SJSA1 (cell line): Measurements from ENCODE around the gene ASF1B. TPM values are rescaled to one million over a fixed set of nuclear protein-coding genes. Genes with fewer than 3 reads are reported as not detected.

Source experiments
- DNase-seq, 2 experiments: peaks; one replicate each; pipeline ENCODE4 v3.0.0-alpha.2; 2015 to 2020; ENCODE audit warnings: low spot score in 2 of 2, low read depth in 1 of 2
- H3K27ac ChIP-seq: fragments of 250-450 bp; sonication (Bioruptor Pico); 2 replicates; pipeline ENCODE4 v1.5.1; 2020; ENCODE audit warnings: mild to moderate bottlenecking, moderate library complexity
- H3K27me3 ChIP-seq: fragments of 250-450 bp; sonication (Bioruptor Pico); replicated peaks from 2 replicates; pipeline ENCODE4 v1.5.1; 2020; ENCODE audit warnings: mild to moderate bottlenecking, moderate library complexity
- H3K36me3 ChIP-seq: fragments of 250-450 bp; sonication (Bioruptor Pico); 2 replicates; pipeline ENCODE4 v1.5.1; 2020; ENCODE audit warnings: mild to moderate bottlenecking
- H3K4me1 ChIP-seq: fragments of 250-450 bp; sonication (Bioruptor Pico); replicated peaks from 2 replicates; pipeline ENCODE4 v1.6.1; 2021; ENCODE audit warnings: mild to moderate bottlenecking
- H3K4me3 ChIP-seq: fragments of 250-450 bp; sonication (Bioruptor Pico); 2 replicates; pipeline ENCODE4 v1.5.1; 2020; ENCODE audit warnings: mild to moderate bottlenecking
- H3K9me3 ChIP-seq: fragments of 250-450 bp; sonication (Bioruptor Pico); replicated peaks from 2 replicates; pipeline ENCODE4 v1.5.1; 2020; ENCODE audit warnings: mild to moderate bottlenecking
- total RNA-seq: library from RNA; depleted of rRNA; stranded (reverse); fragments of >200 nt; shearing (Covaris generic); gene quantifications from 2 replicates; pipeline ENCODE4 v1.2.3, GENCODE V29; 2014

Gene ASF1B
- total RNA-seq, 1 experiment from 2014 or later, result 87.5 TPM

DNA sequence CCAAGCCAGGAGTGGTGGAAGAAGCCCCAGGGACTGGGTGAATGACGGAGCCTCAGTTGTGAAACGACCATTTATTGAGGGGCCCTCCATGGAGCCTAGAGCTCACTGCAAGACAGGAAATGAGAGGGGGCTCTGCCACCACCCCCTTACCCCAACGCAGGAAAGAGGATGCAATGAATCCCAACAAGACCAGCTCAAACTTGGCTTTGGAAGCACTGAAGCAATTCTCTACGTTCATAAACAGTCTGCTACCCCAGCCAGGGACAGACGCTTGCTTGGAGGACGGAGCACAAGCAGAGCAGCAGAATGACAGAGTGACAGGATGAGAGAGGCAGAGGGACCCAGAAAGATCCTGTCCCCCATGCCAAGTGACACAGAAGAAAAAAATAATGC, 19.9 kb downstream of the ASF1B start:
- Histone ChIP-seq H3K4me3 (peak overlapping the region; percentile 68), H3K9me3 (0 out of 2 replicates have a peak, but pooled peaks cover 4% of the 10 kb centered on the region), H3K27ac (no peak overlapping the region), H3K27me3 (no peaks in the 10 kb centered on the region), H3K4me1 (peaks cover 15% of the 10 kb centered on the region), H3K36me3 (peaks cover 25% of the 10 kb centered on the region)
- no peak for DNase-seq

DNA sequence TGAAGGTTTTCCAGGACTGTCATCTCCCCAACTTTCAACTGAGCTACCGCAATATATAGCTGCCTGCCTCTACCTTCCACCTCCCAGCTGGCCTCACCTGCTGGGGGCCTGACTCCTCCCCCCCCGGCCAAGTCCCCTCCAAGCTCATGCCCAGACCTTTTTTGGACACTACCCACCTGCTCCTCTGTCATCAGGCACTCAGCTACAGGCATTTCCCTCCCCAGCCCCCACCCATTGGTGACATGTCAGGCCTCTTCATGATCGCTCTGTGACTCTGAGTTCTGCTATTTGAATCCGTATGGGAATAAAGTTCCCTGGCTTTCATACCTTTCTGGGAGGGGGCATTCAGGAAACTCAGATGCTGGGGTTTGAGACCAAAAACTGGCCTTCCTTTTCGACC, 20.6 kb downstream of the ASF1B start:
- H3K36me3 ChIP-seq, result peaks cover 19% of the 10 kb centered on the region
- H3K4me3 ChIP-seq, result no peak overlapping the region
- peaks cover 15% of the 10 kb centered on the region for H3K4me1 ChIP-seq
- H3K9me3 ChIP-seq, result 0 out of 2 replicates have a peak, but pooled peaks cover 4% of the 10 kb centered on the region
- H3K27ac ChIP-seq, result no peak overlapping the region
- H3K27me3 ChIP-seq, result no peaks in the 10 kb centered on the region
- no peak for DNase-seq

DNA sequence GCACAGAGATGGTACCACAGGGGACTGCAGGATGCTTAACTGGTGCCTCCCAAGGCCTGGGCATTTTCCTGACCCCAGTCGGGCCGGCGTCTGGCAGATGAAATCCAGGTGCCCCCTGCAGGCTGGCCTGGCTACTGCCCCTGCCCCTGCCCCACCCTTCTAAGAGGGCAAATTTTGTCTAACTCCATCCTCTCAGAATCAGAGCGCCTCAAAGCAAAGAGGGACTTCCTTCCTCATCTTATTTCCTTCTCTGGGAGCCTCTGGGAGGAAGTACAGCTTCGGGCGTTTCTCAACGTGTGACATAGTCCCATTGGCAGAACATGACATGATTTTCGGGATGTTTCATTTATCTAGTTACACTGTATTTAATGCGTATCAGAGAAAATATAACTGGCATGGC, 21.5 kb downstream of the ASF1B start:
- peaks cover 10% of the 10 kb centered on the region for H3K36me3 ChIP-seq
- DNase-seq, result no peak
- peaks cover 15% of the 10 kb centered on the region for H3K4me1 ChIP-seq
- H3K4me3 ChIP-seq, result no peak overlapping the region
- H3K27me3 ChIP-seq, result no peaks in the 10 kb centered on the region
- H3K9me3 ChIP-seq, result 0 out of 2 replicates have a peak, but pooled peaks cover 4% of the 10 kb centered on the region
- no peak overlapping the region for H3K27ac ChIP-seq

- peaks cover 15% of the 10 kb centered on the region for H3K4me1 ChIP-seq
- H3K9me3 ChIP-seq, result 0 out of 2 replicates have a peak, but pooled peaks cover 4% of the 10 kb centered on the region
- peaks cover 8% of the 10 kb centered on the region for H3K36me3 ChIP-seq
- H3K27ac ChIP-seq, result no peak overlapping the region
- no peak for DNase-seq
- H3K4me3 ChIP-seq, result no peak overlapping the region
- H3K27me3 ChIP-seq, result no peaks in the 10 kb centered on the region
These were observed 21.9 kb downstream of the ASF1B start for GRCh38 chr19:14114439-14114838.

- Histone ChIP-seq H3K4me1 (peaks cover 14% of the 10 kb centered on the region), H3K27ac (no peak overlapping the region), H3K27me3 (no peaks in the 10 kb centered on the region), H3K9me3 (0 out of 2 replicates have a peak, but pooled peaks cover 4% of the 10 kb centered on the region), H3K4me3 (no peak overlapping the region), H3K36me3 (peaks cover 8% of the 10 kb centered on the region)
- DNase-seq, result no peak
These were observed 22.5 kb downstream of the ASF1B start for GRCh38 chr19:14113762-14114414.

GRCh38 chr19:14112809-14113385, 23.5 kb downstream of the ASF1B start:
- no peak overlapping the region for H3K4me3 ChIP-seq
- H3K27ac ChIP-seq, result no peak overlapping the region
- peaks cover 7% of the 10 kb centered on the region for H3K4me1 ChIP-seq
- H3K36me3 ChIP-seq, result peaks cover 2% of the 10 kb centered on the region; the same call in 1 of the 2 replicates
- no peak for DNase-seq
- no peaks in the 10 kb centered on the region for H3K9me3 ChIP-seq
- no peaks in the 10 kb centered on the region for H3K27me3 ChIP-seq

DNA sequence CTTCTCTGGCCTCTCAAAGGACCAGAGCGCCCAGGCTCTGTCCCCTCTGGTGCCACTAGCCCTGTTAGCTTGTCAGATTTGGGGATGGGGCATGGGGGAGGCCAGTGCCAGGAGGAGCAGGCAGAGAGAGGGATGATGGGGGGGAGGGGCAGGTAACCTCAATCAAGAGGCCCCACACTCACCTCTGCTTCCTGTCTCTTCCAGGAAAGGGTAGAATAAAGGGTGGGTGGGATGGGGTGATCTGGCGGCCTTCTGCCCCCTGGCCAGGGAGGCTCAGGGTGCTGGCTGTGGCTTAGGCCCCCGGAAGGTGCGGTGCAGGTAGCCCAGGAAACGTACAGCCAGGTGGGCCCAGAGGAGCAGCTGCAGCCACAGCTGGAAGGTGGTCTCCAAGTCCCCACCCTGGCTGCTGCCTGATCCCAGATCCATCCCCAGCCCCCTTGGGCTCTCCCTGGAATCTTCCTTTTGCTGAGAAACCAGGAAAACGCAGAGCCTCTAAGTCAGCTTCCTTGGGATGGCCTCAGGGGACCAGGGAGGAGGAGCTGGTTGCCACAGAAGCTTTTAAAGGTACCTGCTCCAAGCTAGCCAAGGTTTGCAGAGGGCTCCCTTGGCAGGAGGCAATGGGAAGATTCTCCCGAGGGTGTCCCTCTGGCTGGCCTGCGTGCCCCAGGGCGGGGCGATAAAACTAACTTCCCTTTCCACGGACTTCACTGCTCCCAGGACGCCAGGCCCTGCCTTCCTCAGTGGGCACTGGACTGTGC, 24.2 kb downstream of the ASF1B start:
- Histone ChIP-seq H3K36me3 (peaks cover 6% of the 10 kb centered on the region; the same call in 1 of the 2 replicates), H3K4me3 (no peak overlapping the region), H3K9me3 (no peaks in the 10 kb centered on the region), H3K4me1 (peaks cover 7% of the 10 kb centered on the region), H3K27ac (no peak overlapping the region), H3K27me3 (no peaks in the 10 kb centered on the region)
- DNase-seq, result no peak

DNA sequence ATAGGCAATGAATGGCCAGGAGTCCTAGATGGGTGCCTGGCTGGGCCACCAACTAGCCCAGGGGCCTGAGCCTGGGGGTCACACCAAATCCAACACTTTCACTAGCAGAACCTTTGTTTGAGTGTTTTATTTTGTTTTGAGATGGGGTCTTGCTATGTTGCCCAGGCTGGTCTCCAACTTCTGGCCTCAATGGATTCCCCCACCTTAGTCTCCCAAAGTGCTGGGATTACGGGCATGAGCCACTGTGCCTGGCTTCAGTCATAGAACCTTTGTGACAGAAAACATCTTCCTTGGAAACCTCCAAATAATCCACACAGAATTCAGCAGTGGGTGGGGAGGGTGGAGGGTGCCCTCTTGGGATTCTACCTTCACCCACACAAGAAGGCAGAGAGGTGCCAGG, 24.9 kb downstream of the ASF1B start:
- no peak overlapping the region for H3K4me3 ChIP-seq
- peaks cover 7% of the 10 kb centered on the region; the same call in 1 of the 2 replicates for H3K36me3 ChIP-seq
- no peaks in the 10 kb centered on the region for H3K9me3 ChIP-seq
- peaks cover 4% of the 10 kb centered on the region for H3K4me1 ChIP-seq
- no peak for DNase-seq
- H3K27ac ChIP-seq, result no peak overlapping the region
- no peaks in the 10 kb centered on the region for H3K27me3 ChIP-seq

- Histone ChIP-seq H3K27me3 (no peaks in the 10 kb centered on the region), H3K9me3 (no peaks in the 10 kb centered on the region), H3K36me3 (peaks cover 9% of the 10 kb centered on the region; the same call in 1 of the 2 replicates), H3K4me3 (no peak overlapping the region), H3K4me1 (no peaks in the 10 kb centered on the region; the same call in 1 of the 2 replicates), H3K27ac (no peak overlapping the region)
- DNase-seq, result no peak
These were observed 25.7 kb downstream of the ASF1B start for GRCh38 chr19:14110650-14111049.

DNA sequence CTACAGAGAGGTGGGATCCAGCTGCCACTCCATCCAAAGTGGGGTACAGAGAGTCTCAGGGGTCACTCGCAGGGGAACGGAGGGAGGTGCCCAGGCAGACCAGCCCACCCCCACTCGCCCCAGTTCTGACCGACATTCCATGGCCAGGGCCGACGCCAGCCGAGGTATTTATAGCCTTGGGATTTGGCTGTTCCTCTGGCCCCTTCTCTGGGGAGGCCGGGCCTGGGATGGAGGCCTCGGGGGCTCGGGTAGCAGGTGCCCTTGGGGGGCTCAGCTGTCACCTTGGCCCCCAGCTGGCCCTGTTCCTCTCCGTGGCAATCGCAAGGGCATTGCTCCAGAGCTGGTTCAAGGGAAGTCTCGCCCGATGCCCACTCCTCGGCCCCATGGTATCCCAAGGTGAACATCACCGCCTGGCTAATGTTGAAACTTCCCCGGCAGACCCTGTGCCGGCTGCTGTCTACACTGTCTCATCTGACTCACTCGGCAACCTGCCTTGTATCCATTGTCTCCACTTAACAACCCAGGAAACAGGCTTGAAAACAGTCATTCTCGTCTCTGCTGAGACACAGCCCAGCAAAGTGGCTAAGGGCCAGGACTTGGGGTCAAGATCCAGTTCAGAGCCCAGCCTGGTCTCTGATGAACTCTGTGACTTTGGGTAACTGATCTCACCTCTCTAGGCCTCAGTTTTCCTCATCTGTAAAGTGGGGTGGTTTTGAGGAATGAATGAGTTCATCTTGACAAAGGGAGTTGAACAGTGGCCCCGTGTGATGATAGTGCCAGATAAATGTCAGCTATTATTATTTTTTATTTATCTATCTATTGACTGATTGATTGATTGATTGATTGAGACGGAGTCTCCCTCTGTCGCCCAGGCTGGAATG, 28.6 kb downstream of the ASF1B start:
- Histone ChIP-seq H3K36me3 (peaks cover 20% of the 10 kb centered on the region), H3K4me1 (no peaks in the 10 kb centered on the region), H3K9me3 (no peaks in the 10 kb centered on the region), H3K4me3 (no peak overlapping the region), H3K27me3 (no peaks in the 10 kb centered on the region), H3K27ac (no peak overlapping the region)
- no peak for DNase-seq

DNA sequence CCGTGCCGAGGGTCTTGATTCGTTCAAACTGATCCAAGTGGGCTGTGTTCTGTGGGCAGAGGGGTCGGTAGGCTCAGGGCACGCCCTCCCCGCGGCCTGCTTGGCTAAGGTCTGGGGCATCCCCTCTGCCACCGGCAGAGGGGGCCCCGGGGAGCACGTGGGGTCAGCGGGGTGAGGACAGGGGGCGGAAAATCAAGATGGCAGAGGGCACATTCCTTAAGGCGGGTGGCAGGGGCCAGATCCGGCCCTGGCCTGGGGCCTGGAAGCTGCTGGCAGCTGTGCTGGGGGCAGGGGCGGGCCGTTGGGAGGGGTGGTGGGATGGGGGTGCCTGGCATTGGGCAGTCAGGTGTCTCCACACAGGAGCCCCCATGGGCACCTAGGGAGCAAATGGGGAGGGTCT, 29.5 kb downstream of the ASF1B start:
- Histone ChIP-seq H3K4me1 (no peaks in the 10 kb centered on the region), H3K27me3 (no peaks in the 10 kb centered on the region), H3K4me3 (no peak overlapping the region)

DNA sequence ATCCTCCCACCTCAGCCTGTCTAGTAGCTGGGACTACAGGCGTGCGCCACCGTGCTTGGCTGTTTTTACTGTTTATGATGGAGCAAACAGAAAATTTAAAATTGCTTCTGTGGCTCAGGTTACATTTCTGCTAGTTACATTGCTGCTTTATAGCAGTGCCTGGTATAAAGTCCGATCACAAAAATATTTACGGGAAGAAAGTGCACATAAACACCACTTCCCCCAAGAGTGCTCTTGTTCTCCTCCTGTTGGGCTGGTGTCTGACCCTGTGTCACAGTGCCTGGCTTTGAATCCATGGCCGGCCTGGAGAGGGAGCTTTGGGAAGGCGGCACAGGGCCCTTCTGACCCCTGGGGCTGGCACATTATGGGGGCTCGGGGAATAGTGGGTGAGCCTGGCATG, 30.7 kb downstream of the ASF1B start:
- Histone ChIP-seq H3K4me3 (no peak overlapping the region), H3K4me1 (no peaks in the 10 kb centered on the region), H3K27ac (no peak overlapping the region), H3K36me3 (peaks cover 42% of the 10 kb centered on the region), H3K27me3 (no peaks in the 10 kb centered on the region), H3K9me3 (no peaks in the 10 kb centered on the region)
- DNase-seq, result no peak

More for the DNA sequence above, 29.5 kb downstream of the ASF1B start:
- Histone ChIP-seq H3K9me3 (no peaks in the 10 kb centered on the region), H3K27ac (no peak overlapping the region), H3K36me3 (peaks cover 30% of the 10 kb centered on the region)
- DNase-seq, result no peak

- Histone ChIP-seq H3K27me3 (no peaks in the 10 kb centered on the region), H3K4me1 (no peaks in the 10 kb centered on the region), H3K27ac (no peak overlapping the region), H3K4me3 (no peak overlapping the region), H3K9me3 (no peaks in the 10 kb centered on the region), H3K36me3 (peaks cover 48% of the 10 kb centered on the region)
- DNase-seq, result no peak
These were observed 33.1 kb downstream of the ASF1B start for GRCh38 chr19:14103310-14103709.
